Measurements from ENCODE around the gene VWCE.

GRCh38 chr11:61283613-61284012 lies 11.5 kb downstream of the VWCE start:
- TF ChIP-seq POLR2A (IDR thresholded peaks at IDR 0.05) (no peak), POLR2AphosphoS5 (IDR thresholded peaks at IDR 0.05) (no peak)
- TF ChIP-seq, protein P1, sequence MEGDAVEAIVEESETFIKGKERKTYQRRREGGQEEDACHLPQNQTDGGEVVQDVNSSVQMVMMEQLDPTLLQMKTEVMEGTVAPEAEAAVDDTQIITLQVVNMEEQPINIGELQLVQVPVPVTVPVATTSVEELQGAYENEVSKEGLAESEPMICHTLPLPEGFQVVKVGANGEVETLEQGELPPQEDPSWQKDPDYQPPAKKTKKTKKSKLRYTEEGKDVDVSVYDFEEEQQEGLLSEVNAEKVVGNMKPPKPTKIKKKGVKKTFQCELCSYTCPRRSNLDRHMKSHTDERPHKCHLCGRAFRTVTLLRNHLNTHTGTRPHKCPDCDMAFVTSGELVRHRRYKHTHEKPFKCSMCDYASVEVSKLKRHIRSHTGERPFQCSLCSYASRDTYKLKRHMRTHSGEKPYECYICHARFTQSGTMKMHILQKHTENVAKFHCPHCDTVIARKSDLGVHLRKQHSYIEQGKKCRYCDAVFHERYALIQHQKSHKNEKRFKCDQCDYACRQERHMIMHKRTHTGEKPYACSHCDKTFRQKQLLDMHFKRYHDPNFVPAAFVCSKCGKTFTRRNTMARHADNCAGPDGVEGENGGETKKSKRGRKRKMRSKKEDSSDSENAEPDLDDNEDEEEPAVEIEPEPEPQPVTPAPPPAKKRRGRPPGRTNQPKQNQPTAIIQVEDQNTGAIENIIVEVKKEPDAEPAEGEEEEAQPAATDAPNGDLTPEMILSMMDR (IDR thresholded peaks at IDR 0.05): no peak
